ENCODE measurements around the gene PRKG1.
"Not testable (repeated sequence)": the region's sequence is repeated elsewhere in the genome, so short reads cannot be mapped to it uniquely, and the experiment has no call there.

Gene PRKG1

GRCh38 chr10:52004342-52004949 lies 930.2 kb downstream of the PRKG1 start:
- DNase-seq (ENCODE audit: low read depth in 2 of 2), result no peak

- DNase-seq (ENCODE audit: low read depth in 2 of 2), result no peak
These were observed 932.8 kb downstream of the PRKG1 start for GRCh38 chr10:52007091-52007490.

GRCh38 chr10:52011118-52011517 lies 936.8 kb downstream of the PRKG1 start:
- no peak for DNase-seq (ENCODE audit: low read depth in 2 of 2)

GRCh38 chr10:52019077-52019555 lies 944.8 kb downstream of the PRKG1 start:
- DNase-seq (ENCODE audit: low read depth in 2 of 2), result no peak

GRCh38 chr10:52019656-52020055 lies 945.4 kb downstream of the PRKG1 start:
- no peak for DNase-seq (ENCODE audit: low read depth in 2 of 2)

GRCh38 chr10:52020173-52020572 lies 945.9 kb downstream of the PRKG1 start:
- DNase-seq (ENCODE audit: low read depth in 2 of 2), result no peak

- no peak for DNase-seq (ENCODE audit: low read depth in 2 of 2)
These were observed 946.4 kb downstream of the PRKG1 start for GRCh38 chr10:52020702-52021101.

GRCh38 chr10:52027055-52027705 lies 952.9 kb downstream of the PRKG1 start:
- no peak for DNase-seq (ENCODE audit: low read depth in 2 of 2)

- no peak for DNase-seq (ENCODE audit: low read depth in 2 of 2)
These were observed 954.2 kb downstream of the PRKG1 start for GRCh38 chr10:52028523-52028858.

GRCh38 chr10:52029628-52030027 lies 955.3 kb downstream of the PRKG1 start:
- DNase-seq (ENCODE audit: low read depth in 2 of 2), result no peak

- no peak for DNase-seq (ENCODE audit: low read depth in 2 of 2)
These were observed 955.9 kb downstream of the PRKG1 start for GRCh38 chr10:52030051-52030790.

GRCh38 chr10:52030975-52031374 lies 956.7 kb downstream of the PRKG1 start:
- no peak for DNase-seq (ENCODE audit: low read depth in 2 of 2)

GRCh38 chr10:52031771-52032170 lies 957.5 kb downstream of the PRKG1 start:
- no peak for DNase-seq (ENCODE audit: low read depth in 2 of 2)

- DNase-seq (ENCODE audit: low read depth in 2 of 2), result no peak
These were observed 958.7 kb downstream of the PRKG1 start for GRCh38 chr10:52032681-52033629.

- not testable (repeated sequence) for DNase-seq (ENCODE audit: low read depth in 2 of 2)
These were observed 964.9 kb downstream of the PRKG1 start for GRCh38 chr10:52039002-52039793.

GRCh38 chr10:52040486-52040885 lies 966.2 kb downstream of the PRKG1 start:
- DNase-seq (ENCODE audit: low read depth in 2 of 2), result no peak

- no peak for DNase-seq (ENCODE audit: low read depth in 2 of 2)
These were observed 969.5 kb downstream of the PRKG1 start for GRCh38 chr10:52043811-52044210.

- no peak for DNase-seq (ENCODE audit: low read depth in 2 of 2)
These were observed 973.8 kb downstream of the PRKG1 start for GRCh38 chr10:52048051-52048450.

GRCh38 chr10:52050429-52051047 lies 976.3 kb downstream of the PRKG1 start:
- DNase-seq (ENCODE audit: low read depth in 2 of 2), result no peak

GRCh38 chr10:52053497-52053896 lies 979.2 kb downstream of the PRKG1 start:
- DNase-seq (ENCODE audit: low read depth in 2 of 2), result no peak

- no peak for DNase-seq (ENCODE audit: low read depth in 2 of 2)
These were observed 982.0 kb downstream of the PRKG1 start for GRCh38 chr10:52056291-52056690.

Measured in stimulated activated CD4-positive, alpha-beta T cell treated with anti-CD3 and anti-CD28 coated beads, Interleukin-15, amount 100 ng/mL, for 48 hours (primary cell).